Measurements from ENCODE around the gene EIF4E1B.

EIF4E1B gene

DNA sequence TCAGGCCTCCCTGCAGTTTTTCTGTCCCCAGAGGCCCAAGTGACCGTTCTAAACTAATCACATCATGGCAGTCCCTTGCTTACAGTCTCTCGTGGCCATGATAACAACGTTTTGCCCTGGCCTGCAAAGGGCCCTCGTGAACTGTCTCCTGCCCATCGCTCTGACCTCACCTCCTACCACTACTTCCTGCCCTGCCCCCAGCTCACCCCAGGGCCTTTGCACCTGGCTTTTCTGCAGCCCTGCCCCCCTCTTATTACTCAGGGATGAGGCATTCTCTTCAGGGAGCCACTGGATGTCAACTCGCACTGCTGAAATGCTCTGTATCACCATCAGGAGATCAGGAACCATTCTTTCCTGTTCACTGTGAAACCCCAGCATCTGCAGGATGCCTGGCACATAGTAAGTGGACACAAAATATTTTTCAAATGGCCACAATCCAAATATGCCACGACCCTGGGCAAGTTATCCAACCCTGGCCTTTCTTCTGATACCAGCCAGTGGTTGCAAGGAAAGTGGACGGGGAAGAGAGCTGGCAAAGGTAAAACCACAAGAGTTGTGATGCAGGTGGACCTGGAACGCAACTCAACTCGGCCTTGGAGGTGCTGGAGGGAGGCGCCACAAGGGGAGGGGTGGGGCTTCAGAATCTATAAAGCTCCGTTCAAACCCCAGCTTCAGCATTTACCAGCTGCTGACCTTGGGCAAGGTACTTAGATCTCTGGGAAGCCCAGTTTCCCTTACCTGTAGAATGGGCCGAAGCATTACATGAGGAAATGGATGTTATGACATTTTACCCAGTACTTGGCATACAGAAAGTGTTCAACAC is 1.9 kb upstream of the EIF4E1B start:
- DNase-seq: no peak

DNA sequence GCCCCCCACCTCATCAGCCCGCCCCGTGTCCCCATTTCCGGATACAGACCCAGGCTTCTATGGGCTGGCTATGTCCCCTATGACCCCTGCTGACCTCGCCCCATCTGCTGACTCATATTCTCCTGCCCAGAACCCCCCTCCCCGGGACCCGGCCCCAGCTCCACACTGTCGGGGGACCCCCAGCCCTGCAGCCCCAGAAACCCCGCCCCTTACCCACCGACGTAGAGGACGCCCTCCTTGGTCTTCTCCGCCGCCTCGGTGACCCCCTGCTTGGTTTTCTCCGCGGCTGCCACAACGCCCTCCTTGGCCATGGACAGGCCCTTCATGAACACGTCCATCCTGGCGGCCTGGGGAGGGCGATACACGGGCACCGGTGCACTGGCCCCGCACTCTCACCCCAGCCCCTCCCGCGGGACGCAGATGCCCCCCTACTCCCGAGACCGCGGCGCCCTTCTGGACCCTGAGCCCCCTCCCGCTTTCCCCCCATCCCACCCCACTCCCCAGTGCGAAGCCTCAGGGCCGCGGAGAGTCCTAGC is 1.1 kb upstream of the EIF4E1B start:
- DNase-seq: no peak

DNA sequence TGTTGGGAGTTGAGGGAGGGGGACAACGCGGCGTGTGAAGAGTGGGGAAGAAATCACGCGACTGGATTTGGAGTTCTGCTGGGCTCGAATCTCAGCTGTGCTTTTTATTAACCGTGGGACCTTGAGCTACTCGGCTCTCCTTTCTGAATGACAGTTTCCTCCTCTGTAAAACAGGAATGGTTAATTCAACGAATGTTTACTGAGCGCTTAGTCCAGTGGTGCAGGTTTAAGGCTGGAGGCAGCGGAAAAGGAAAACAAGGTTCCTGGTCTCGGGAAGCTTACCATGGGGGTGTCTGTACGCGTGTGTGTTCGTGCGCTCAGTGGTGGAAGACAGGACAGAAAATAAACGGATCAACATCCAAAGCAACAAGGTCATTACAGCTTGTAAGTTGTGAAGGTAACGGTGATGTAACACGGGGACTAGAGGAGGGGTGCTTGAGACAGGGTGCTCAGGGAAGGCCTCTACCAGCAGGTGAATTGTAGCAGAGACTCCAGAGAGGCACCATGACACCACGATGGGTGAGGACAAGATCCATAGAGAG is 277 bp downstream of the EIF4E1B start:
- DNase-seq: peak; percentile 64

DNA sequence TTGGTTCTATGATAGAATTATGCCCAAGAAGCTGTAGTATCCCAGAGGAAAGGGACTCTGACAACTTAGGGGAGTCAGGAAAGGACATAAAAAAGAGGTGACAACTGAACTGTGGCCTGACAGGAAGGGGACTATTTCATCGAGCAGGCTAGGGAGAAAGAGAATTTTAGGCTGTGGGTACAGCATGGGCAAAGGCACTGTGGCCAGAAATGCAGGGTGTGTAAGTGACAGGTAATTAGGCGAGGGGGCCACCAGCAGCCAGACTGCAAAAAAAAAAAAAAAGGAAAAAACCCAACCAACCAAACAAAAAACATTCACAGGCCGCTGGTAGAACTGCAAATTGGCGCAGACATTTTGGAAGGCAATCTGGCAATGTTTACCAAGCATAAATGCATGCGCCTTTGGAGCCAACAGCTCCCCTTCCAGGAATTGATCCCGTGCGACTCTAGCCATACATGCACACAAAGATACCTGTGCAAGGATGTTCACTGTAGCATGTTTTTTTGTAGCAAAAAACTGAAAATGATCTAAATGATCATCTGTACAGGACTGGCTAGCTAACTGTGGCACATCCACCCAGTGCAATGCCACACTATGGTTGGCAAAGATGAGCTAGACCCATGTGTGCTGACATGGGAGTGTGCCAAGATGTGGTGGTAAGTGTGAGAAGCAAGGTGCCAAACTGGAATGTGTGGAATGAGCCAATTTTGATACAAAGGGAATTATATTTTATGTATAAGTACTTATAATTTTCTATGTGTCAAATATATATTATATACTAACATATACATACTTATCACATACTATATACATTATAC is 1.1 kb downstream of the EIF4E1B start:
- peak; percentile 78 for DNase-seq

DNA sequence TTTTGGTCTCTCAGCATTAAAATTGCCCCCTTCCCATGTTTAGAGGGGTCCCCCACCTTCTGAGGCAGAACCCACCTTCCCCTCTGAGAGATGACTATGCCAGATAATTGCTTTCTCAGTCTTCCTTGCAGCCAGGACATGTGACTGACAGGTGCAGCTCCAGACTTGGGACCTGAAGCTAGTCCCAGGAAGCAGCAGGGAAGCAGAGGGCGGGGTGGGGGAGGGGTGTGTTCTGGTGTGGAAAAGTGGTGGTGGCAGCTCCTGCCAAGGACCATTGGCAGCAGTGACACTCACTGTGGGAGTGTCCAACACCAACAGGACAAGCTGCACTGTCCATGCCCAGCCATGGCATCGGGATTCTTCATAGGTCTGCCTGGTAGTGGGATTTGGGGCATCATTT is 2.3 kb downstream of the EIF4E1B start:
- peak; percentile 49 for DNase-seq

DNA sequence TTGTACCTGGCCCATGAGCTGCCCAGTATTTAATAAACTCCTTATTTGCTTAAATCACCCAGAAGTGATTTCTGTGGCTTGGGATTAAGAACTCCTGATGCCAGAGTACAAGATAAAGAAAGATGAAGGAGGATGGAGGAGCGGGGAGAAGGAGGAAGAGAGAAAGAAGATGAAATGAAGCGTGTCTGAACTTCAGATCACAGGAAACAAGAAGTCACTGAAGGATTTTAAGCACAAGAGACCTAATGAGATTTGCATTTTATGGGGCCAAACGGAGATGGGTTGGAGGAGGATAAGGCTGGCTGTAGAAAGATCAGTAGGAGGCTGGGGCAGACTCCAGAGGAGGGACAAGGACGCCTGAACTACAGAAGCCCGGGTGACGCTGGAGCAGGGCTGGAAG is 3.1 kb downstream of the EIF4E1B start:
- no peak for DNase-seq

DNA sequence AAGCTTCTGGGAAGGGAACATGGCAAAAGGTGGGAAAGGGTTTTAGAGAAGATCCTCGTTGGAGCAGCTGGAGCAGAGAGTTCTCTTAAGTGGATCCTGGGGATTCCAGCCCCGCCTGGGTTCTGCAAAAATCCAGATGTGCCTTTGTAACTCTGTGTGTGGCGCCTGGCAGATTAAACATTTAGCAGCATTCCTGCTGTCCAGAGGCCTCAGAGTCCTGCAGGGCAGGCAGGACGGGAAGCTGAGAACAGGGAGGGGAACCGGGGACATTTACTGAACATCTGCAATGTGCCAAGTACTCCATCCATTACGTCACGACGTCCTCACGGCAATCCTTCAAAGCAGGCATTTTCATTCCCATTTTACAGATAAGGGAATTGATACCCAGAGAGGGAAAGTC is 6.0 kb downstream of the EIF4E1B start:
- DNase-seq: peak; percentile 32

DNA sequence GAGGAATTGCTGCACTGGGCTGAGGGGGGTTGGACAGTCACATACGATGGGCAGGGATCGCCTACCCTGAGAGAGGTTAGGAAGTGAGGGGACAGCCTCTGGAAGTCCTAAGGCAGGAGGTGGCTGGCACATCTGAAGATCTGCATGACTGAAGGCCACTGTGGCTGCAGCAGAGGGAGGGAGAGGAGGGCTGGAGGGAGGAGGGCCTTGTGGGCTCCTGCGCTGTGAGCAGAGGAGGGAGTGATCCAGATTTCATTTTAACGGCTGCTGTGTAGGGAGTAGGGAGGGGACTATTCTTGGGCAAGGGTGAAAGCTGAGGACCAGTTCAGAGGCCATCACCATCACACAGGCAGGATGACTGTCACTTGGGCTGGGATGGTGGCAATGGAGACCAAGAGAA is 7.1 kb downstream of the EIF4E1B start:
- no peak for DNase-seq

DNA sequence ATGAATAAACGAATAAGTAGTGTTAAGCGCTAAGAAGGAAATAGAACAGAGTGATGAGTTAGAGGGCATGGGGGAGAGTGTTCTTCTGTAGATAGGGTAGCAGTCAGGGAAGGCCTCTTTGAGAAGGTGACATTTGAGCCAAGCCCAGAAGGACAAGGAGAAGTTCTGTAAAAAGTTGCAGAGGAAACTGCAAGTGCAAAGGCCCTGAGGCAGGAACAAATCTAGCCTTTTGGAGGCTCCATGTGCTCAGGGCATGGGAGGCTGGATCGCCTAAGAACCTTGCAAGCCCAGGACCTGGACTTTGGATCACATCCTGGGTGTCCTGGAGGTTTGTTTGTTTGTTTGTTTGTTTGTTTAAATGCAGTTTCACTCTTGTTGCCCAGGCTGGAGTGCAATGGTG is 8.0 kb downstream of the EIF4E1B start:
- no peak for DNase-seq

DNA sequence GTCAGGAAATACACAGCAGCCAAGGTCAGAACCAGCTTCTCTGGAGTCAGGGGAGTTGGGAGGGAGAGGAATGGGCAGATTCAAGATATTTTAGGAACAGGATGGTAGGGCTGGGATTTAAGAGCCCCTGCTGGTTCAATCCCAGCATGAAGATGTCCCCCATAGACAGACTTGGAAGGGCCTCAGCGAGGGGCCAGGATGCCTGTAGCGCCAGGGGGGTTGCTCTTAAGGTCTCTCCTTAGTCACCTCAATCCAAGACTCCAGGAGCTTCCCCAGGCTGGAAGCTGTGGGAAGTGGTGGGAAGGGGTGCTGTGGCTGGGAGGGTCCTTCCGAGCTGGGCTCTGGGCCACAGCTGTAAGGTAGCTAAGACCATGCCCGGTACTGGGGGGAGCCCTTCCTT is 8.7 kb downstream of the EIF4E1B start:
- DNase-seq: no peak

DNA sequence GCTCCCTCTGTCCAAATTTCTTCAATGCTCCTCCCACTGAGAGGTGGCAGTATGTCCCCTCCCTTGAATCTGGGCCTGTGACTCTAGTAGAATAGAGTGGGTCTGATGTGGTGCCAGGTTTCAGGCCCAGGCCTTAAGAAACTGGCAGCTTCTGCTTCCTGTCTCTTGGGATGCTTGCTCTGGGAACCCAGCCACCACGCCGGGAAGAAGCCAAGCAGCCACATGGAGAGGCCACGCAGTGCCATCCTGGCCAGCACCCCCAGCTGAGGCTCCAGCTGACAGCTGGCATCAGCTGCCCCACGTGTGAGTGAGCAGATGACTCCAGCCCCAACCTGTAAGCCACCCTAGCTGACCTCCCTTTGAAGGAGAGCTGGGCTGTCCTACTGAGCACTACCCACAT is 9.5 kb downstream of the EIF4E1B start:
- DNase-seq: peak; percentile 86

DNA sequence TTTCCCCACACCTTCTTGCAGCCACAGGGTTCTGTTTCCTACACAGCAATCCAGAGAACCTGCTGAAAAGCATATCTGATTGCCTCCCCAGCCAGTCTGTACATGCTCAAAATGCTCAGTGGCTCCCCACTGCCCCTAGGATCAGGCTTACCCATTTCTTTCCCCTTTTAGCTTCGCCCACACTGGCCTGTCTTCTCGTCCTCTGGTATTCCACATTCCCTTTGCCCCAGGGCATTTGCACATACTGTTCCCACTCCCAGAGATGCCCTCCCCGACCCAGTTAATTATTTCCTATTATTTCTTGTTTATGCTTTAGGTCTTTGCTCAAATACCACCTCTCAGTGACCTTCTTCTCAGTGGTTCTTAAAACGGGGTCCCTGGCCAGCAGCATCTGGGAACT is 10.1 kb downstream of the EIF4E1B start:
- peak; percentile 50 for DNase-seq

DNA sequence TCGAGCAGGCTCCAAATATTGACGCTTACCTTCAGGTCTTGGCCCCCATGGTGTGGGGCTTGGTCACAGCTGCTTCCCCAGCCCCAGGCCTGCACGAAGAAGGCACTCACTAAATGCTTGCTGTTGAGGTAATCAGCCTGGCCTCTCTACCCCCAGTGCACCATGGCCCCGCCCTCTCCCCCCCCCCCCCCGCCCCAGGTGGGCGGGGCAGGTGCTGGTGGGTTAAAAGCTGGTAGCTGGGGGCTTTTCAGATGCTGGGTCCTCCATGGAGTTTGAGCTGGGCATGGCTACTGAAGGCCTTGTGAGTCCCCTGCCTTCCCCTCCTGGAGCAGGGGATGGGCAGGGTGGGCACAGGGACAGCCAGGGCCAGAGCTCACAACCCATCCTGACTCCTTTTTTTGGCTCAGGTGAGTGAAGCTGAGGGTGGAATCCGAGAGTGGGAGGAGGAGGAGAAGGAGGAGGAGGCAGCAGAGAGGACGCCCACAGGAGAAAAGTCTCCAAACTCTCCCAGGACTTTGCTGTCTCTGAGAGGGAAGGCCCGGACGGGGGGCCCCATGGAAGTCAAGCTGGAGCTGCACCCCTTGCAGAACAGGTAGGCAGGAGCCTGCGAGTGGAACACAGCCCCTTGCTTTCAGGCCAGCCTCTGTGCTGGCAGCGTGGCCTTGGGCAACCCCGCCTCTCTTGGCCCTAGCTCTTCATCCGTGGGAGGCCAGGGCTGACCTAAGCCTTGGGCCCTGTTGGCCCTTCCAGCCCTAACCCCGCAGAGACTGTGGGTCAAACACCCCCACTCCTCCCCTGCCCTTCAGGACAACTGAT is 12.4 kb downstream of the EIF4E1B start:
- no peak for DNase-seq

DNA sequence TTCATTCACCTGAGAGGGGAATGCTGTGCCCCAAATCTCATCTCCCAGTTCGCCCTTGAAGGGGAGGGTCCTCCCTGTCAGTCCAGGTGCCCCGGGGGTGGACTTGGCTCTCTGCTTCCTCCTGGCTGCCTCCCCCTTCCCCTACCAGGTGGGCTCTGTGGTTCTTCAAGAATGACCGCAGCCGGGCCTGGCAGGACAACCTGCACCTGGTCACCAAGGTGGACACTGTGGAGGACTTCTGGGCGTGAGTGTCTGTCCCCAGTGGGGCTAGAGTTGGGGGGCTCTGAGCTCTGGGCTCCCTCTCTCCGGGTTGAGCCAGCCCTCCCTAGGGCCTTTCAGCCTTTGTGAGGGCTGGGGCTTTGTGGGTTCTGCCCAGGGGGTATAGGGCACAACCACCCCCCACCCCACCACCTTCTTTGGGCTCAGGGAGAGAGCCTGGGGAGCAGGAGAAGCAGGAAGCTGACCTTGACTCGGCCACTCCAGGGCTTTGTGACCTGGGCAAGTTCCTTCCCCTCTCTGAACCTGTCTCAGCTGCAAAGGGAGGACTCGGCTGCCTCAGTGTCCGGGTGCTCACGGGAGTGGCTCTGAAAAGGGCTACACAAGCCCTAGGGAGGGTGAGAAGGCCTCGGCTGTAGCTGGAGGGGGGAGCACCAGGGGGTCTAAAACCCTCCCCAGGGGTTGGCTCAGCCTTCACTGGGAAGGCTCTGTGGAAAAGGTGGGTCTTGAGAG is 13.2 kb downstream of the EIF4E1B start:
- no peak for DNase-seq

DNA sequence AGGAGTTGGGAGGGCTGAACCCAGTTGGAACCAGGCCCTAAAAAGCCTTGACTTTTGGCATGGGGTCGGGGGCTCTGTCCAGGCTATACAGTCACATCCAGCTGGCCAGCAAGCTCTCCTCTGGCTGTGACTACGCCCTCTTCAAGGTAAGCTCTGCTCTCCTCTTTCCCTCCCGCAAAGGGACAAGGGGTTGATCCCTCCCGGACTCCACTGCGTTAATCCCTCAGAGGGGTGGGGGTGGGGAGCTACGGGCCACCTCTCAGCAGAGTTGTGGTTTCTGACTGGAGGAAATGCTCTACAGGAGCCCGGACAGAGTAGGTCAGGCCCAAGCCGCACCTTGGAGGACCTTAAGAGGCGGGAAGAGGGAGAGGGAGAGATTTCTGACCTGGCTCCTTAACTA is 13.8 kb downstream of the EIF4E1B start:
- DNase-seq: no peak

DNA sequence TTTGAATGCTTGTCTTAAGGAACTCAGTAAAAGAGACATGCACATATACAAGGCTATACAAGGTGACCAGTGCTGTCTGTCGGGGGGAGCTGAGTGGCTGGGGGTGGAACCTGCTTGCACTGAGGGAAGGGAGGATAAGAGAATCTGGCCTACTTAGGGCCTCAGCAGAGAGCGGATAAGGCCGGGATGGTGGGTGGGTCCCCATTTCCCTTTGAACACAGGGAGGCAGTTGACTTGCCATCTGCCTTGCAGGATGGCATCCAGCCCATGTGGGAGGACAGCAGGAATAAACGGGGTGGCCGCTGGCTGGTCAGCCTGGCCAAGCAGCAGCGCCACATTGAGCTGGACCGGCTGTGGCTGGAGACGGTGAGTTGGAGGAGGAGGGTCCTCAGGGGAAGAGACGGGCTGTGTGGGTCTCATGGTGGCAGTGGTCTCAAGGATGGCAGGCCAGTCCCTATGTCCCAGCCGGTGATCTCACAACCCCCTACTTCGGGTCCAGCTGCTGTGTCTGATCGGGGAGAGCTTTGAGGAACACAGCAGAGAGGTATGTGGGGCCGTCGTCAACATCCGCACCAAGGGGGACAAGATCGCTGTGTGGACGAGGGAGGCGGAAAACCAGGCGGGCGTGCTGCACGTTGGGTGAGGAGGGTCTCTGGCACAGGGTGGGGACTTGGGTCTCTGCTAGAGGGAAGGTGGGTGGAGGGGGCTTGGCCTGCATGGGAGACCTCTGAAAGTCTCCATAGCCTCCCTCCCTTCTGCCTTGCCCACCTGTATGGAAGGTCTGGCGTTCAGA is 14.6 kb downstream of the EIF4E1B start:
- DNase-seq: no peak

DNA sequence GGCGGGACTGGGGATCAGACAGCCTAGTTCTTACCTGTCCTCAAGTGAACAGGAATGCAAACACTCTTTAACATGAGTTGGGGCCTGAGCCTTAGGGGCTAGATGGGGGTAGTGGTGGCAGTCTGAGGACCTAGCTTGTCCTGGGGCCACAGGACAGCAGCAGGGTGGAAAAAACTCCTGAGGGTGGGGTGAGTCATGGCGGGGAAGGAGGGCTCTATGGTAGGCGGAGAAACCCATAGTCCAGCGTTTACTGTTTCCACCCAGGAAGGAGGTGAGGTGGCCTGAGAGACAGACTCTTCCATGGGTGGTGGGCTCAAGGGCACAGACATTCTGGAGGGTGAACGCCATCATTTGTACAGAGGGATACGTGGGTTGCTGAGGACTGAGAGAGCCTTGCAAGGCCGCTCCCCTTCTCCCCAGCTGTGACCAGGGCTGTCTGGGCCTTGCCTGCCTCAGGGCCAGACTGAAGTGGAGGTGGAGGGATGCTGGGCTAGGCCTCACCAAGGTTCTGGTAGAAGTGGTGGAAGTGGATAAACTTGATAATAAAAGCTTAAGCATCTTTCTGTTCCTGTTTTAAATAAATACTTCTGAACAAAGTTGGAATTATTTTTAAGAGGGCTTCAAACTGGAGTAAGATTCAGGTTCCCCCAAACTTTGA is 15.7 kb downstream of the EIF4E1B start:
- DNase-seq: no peak

DNA sequence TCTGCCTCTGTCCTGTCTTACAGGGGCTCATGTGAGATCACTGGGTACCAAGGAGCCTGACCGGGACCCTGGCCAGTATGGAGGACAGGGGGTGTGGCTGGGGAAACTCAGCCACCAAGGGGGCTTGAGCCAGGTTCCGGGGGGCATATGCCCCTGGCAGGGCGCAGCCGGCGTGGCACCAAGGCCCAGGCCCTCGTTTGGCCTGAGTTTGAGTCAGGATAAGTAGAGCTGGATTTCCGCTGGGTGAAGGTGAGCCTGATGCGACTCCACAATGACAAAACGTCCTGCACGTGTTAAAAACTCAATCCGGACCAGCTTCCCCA is 16.2 kb downstream of the EIF4E1B start:
- DNase-seq: no peak

DNA sequence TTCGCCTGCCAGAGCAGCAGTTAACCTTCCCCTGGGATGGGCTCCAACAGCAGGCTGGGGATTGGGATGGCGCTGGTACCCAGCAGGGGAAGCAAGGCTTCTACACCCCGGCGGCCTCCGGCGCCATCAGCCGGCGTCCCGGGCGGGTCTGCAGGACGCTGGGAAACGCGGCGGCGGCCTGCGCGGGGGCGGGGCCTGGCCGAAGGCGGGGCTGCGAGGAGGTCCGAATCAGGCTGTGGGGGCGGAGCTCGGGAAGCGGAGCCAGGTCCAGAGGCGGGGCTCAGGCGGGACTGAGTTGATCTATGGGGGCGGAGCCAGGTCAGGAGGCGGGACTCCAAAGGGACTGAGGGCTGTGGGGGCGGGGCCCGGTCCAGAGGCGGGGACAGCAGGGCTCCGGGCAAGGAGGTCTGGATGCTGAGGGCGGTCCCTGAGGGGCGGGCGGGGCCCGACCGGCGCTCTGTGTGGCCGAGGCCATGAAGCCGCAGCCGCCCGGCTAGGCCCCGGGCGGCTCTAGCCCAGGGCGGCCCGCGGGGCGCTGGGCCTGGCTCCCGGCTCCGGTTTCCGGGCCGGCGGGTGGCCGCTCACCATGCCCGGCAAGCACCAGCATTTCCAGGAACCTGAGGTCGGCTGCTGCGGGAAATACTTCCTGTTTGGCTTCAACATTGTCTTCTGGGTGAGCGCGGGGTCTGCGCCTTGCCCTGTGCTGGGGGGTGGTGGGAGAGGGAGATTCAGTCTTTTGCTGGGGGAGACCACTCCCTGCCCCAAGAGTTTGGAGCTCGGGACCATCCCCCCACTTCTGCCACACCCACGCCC is 16.8 kb downstream of the EIF4E1B start, which contains the start of gene TSPAN17:
TSPAN17 (plus strand) TSS at position 455 of the 813 bp plus-strand sequence; CDS start at position 587, 132 bp downstream.
- peak; percentile 100 for DNase-seq
